CD4-positive, alpha-beta T cell treated with Interferon gamma for 1 hour (primary cell): ENCODE data around the gene ZBTB14.

Source experiments
- DNase-seq: peaks from one replicate; pipeline ENCODE4 v3.0.0-alpha.2; 2020

ZBTB14 gene, protein sequence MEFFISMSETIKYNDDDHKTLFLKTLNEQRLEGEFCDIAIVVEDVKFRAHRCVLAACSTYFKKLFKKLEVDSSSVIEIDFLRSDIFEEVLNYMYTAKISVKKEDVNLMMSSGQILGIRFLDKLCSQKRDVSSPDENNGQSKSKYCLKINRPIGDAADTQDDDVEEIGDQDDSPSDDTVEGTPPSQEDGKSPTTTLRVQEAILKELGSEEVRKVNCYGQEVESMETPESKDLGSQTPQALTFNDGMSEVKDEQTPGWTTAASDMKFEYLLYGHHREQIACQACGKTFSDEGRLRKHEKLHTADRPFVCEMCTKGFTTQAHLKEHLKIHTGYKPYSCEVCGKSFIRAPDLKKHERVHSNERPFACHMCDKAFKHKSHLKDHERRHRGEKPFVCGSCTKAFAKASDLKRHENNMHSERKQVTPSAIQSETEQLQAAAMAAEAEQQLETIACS

GRCh38 chr18:5295231-5295920 lies at the start of gene ZBTB14:
ZBTB14 (minus strand) TSS chr18:5295726; CDS start chr18:5293246, 2,480 bp downstream.
- DNase-seq = peak; percentile 62

DNA sequence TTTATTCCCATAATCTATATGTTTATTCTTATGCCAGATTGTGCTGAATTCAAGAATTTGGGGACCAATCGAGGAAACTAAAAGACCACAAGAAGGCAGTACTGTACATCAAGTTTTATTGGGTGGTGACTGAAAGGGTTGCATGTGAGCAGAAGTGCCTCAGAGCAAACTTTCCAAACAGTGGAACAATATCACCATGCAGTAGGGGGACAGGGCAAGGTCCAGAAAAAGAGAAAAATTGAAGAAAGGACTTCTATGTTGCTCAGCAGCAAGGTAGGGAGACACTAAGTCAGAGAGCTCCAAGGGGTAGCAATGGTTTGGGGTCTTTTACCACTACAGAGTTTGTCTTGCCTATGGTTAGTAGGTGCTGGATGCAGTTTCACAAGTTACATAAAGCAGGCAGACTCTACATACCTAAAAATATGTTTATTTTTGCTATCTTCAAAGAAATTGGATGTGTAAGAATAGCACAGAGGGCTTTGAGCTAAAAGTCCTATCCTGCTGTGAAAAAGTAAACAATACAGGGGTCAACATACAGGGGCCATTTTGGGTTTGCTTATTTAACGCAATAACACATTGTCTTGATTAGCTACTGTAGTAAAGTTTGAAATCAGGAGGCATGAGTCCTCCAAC lies 43.8 kb upstream of the ZBTB14 start:
- no peak for DNase-seq

- DNase-seq = no peak
Observed at GRCh38 chr18:5334456-5335075, 39.0 kb upstream of the ZBTB14 start.

GRCh38 chr18:5318061-5318700 lies 22.7 kb upstream of the ZBTB14 start:
- DNase-seq = no peak

GRCh38 chr18:5317186-5317585 lies 21.7 kb upstream of the ZBTB14 start:
- no peak for DNase-seq

DNA sequence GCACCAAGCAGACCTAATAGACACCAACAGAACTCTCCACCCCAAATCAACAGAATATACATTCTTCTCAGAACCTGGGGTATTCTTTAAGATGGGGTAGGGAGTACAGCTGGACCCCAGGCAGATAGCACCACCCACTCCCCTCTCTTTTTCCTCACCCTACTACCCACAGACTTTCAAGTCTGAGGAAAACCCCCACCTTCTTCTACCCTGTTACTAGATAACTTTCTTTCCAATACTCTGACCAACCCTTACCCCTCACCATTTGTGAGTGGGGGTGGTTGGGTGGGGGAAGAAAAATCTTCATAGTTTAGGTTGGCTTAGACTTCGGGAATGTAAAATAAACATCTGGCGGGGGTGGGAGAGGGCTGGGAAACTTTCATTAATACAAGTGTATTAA lies 20.3 kb upstream of the ZBTB14 start:
- DNase-seq = no peak

DNA sequence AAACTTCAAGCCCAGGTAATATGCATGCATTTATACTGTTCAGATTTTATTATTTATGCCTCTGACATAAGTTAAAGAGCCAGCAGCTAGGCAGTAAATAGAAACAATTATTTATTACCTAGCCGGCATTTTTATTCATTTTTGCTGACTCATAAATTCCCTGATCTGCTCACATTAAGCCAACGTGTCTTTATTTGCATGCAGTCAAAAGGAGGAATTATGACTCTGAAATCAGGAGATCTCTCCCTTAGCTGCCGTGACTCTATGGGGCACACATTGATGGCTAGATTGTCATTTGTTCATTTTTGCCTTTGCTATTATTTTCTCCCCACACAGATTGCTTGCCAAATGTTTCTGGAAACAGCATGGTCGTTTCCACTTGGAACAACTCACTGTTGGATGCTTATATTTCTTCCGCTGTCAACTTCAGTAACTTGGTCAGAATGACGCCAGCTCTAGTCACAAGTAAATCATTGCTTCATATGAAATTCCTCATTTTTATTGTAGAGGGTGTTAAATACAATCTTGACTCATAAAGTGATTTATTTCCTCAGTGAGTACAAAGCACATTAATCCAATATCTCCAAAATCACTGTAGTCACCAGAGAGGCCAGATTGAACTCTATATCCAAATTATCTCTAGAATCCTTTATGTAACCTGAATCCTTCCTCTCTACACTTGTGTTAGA lies 15.9 kb upstream of the ZBTB14 start:
- DNase-seq = no peak

- peak; percentile 26 for DNase-seq
Observed at GRCh38 chr18:5309888-5310470, 14.5 kb upstream of the ZBTB14 start.

DNA sequence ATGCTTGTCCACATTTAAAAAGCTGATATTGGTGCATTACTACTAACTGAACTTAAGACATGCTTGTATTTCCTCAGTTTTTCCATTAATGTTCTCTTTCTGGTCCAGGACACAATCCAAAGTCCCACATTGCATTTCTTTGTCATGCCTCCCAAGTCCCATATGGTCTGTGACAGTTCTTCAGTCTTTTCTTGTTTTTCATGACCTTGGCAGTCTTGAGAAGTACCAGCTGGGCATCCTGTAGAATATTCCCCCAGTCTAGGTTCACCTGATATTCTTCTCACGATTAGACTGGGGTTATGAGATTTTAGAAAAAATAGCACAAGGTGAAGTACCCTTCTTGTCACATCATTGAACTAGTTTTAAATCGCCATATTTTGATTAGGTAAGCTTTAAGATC lies 10.3 kb upstream of the ZBTB14 start:
- DNase-seq = no peak

DNA sequence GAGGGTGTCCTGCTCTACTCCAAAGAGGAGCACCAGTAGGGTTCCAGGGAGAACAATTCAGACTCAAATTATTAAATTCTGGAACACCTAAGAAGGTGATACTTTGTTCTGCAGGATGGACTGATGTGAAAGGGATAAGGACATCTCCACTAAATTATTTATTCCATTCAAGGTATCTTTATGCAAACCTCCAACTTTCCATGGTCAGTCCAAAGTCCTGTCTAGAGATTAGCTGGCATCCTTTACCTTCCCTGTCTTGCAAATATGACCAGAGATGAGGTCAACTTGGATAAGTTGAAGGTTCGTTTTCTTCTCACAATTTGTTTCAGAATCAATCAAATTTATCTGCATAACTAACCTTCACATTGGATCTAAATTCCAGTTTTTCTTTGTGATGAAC lies 8.7 kb upstream of the ZBTB14 start:
- no peak for DNase-seq

DNA sequence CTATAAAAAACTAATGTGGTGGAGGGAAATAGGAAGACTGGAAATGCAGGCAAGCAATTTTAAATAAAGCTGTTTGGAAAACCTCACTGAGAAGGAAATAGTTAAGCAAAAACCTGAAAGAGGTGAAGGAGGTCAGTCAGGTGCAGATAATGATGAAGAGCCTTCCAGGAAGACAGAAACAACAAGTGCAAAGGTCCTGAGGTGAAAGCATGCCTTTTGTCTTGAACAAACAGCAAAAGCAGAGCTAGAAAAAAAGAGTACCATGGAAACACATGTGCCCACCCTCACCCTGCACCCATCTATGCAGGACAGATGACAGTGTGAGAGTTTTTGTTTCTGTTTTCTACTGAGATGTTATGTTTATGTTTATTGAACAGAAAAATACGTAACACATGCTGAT lies 8.1 kb upstream of the ZBTB14 start:
- no peak for DNase-seq

- DNase-seq = no peak
Observed at GRCh38 chr18:5302606-5303005, 7.1 kb upstream of the ZBTB14 start.

DNA sequence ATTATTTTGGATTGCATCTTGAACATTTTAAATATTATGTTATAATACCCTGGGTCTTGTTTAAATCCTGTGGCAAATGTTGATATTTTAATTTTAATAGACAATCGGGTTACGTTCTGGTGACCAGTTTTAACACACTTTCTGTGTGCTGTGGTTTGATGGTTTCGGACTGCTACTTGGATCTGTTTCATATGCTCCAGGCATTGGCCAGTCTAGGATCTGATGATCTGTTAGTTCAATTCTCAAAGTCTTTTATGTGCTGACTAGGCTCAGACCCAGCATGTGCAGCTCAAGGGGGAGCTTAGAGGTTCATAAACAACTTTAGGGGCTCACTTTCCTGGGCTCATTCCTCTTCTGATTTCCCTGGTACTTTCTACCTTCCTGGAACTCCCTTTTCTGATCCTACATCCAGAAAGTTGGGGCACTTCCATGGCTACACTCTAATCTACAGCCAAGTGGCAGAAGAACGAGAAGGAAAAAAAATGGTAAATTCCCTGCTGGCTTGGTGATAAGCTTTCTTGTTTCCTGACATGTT lies 5.0 kb upstream of the ZBTB14 start:
- no peak for DNase-seq

- DNase-seq = no peak
Observed at GRCh38 chr18:5298156-5298852, 2.8 kb upstream of the ZBTB14 start.

GRCh38 chr18:5297597-5297996 lies 2.1 kb upstream of the ZBTB14 start:
- DNase-seq = no peak

- DNase-seq = peak; percentile 69
Observed at GRCh38 chr18:5296706-5297320, 1.3 kb upstream of the ZBTB14 start.

GRCh38 chr18:5295981-5296705 lies 617 bp upstream of the ZBTB14 start:
- peak; percentile 95 for DNase-seq

DNA sequence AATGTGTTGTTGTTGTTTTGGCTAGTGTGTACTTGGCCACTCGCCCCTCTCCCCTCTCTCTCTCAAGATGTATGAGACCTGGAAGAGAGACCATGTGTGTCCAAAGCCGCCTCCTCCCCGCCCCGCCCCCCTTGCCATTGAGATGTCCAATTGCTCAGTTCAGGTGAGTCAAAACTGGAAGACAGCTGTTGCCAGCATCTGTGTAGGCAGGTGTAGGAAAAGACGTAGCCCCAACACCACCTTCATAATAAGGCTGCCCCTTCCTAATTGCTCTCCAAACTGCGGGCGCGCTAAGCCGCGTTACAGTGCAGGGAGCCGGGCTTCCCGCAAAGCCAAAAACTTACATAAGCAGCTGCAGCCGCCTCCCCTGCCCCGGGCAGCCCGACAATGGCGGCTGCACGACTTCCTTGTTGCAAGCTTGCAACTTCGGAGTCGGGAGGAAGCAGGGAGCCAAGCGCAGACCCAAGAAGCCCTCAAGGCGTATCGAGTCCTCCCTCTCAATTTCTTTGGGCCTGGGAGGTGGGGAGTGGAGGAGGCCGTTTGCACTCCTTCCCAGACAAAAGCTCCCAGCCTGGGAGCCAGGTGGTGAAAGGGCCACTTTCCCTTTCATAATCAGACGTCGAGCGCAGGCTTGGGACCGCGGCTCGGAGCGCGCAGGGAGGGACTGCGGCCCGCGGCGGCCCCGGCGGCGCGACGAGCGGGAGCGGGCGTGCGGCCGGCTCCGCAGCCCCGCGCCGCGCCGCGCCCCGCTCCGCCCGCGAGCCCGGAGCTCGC lies 882 bp downstream of the ZBTB14 start:
- peak; percentile 57 for DNase-seq

GRCh38 chr18:5294113-5294456 lies 1.4 kb downstream of the ZBTB14 start:
- DNase-seq = no peak
